ENCODE data around the gene MNS1.

MNS1 gene

GRCh38 chr15:56394909-56395308, 70.0 kb downstream of the MNS1 start:
- no peak overlapping the region for H2BK120ac ChIP-seq (ENCODE audit: low read depth, low read length)
- no peak overlapping the region for H3K23ac ChIP-seq (ENCODE audit: low read length)
- no peak overlapping the region for H2BK5ac ChIP-seq (ENCODE audit: low read length)
- no peak overlapping the region for H3K4me2 ChIP-seq (ENCODE audit: low read length)
- H3K4ac ChIP-seq (ENCODE audit: low read depth, low read length), result no peak overlapping the region
- H4K8ac ChIP-seq (ENCODE audit: low read depth, low read length), result no peak overlapping the region
- no peaks in the 10 kb centered on the region for H3K79me2 ChIP-seq (ENCODE audit: control insufficient read depth, insufficient read depth, low read length)
- no peak overlapping the region for H2AK5ac ChIP-seq (ENCODE audit: low read length)
- no peaks in the 10 kb centered on the region for H3K4me1 ChIP-seq (ENCODE audit: control insufficient read depth, low read depth, low read length)
- no peak overlapping the region for H3K56ac ChIP-seq (ENCODE audit: low read length)
- H3K9ac ChIP-seq (ENCODE audit: low read length), result no peak overlapping the region
- no CpG with 5 or more reads among the region's 1 CpG for WGBS (ENCODE audit: extremely low coverage, insufficient coverage, low lambda C conversion rate)
- no peak for DNase-seq
- H3K36me3 ChIP-seq (ENCODE audit: control insufficient read depth, insufficient read depth, low read length), result no peaks in the 10 kb centered on the region
- H3K79me1 ChIP-seq (ENCODE audit: low read length), result no peaks in the 10 kb centered on the region
- no peak overlapping the region for H3K4me3 ChIP-seq (ENCODE audit: low read length)
- no peak overlapping the region for H3K18ac ChIP-seq (ENCODE audit: low read length)
- no peak overlapping the region for H3K27ac ChIP-seq (ENCODE audit: low read depth, low read length)
- no peak overlapping the region for H2BK15ac ChIP-seq (replicated peaks; ENCODE audit: low read depth)
- H4K5ac ChIP-seq (ENCODE audit: low read length), result no peak overlapping the region
- H3K27me3 ChIP-seq (ENCODE audit: insufficient read depth, low read length, poor library complexity), result no peaks in the 10 kb centered on the region

- Histone ChIP-seq H3K27ac (ENCODE audit: low read depth, low read length) (no peak overlapping the region), H2BK120ac (ENCODE audit: low read depth, low read length) (no peak overlapping the region), H3K79me1 (ENCODE audit: low read length) (no peaks in the 10 kb centered on the region), H3K36me3 (ENCODE audit: control insufficient read depth, insufficient read depth, low read length) (no peaks in the 10 kb centered on the region), H3K56ac (ENCODE audit: low read length) (no peak overlapping the region), H4K5ac (ENCODE audit: low read length) (no peak overlapping the region), H3K18ac (ENCODE audit: low read length) (no peak overlapping the region), H3K9ac (ENCODE audit: low read length) (no peak overlapping the region), H3K27me3 (ENCODE audit: insufficient read depth, low read length, poor library complexity) (no peaks in the 10 kb centered on the region), H2BK5ac (ENCODE audit: low read length) (no peak overlapping the region), H2AK5ac (ENCODE audit: low read length) (no peak overlapping the region), H3K23ac (ENCODE audit: low read length) (no peak overlapping the region), H3K4ac (ENCODE audit: low read depth, low read length) (no peak overlapping the region), H2BK15ac (replicated peaks; ENCODE audit: low read depth) (no peak overlapping the region), H4K8ac (ENCODE audit: low read depth, low read length) (no peak overlapping the region), H3K79me2 (ENCODE audit: control insufficient read depth, insufficient read depth, low read length) (no peaks in the 10 kb centered on the region), H3K4me3 (ENCODE audit: low read length) (no peak overlapping the region), H3K4me2 (ENCODE audit: low read length) (no peak overlapping the region), H3K4me1 (ENCODE audit: control insufficient read depth, low read depth, low read length) (no peaks in the 10 kb centered on the region)
- no CpG with 5 or more reads among the region's 1 CpG for WGBS (ENCODE audit: extremely low coverage, insufficient coverage, low lambda C conversion rate)
- no peak for DNase-seq
These were observed 71.7 kb downstream of the MNS1 start for GRCh38 chr15:56393277-56393676.

- no peaks in the 10 kb centered on the region for H3K79me1 ChIP-seq (ENCODE audit: low read length)
- H3K27me3 ChIP-seq (ENCODE audit: insufficient read depth, low read length, poor library complexity), result no peaks in the 10 kb centered on the region
- H3K27ac ChIP-seq (ENCODE audit: low read depth, low read length), result no peak overlapping the region
- H4K5ac ChIP-seq (ENCODE audit: low read length), result no peak overlapping the region
- H3K36me3 ChIP-seq (ENCODE audit: control insufficient read depth, insufficient read depth, low read length), result no peaks in the 10 kb centered on the region
- H2BK120ac ChIP-seq (ENCODE audit: low read depth, low read length), result no peak overlapping the region
- WGBS (ENCODE audit: extremely low coverage, insufficient coverage, low lambda C conversion rate), result no CpG with 5 or more reads among the region's 2 CpGs
- no peak overlapping the region for H3K23ac ChIP-seq (ENCODE audit: low read length)
- H3K4me3 ChIP-seq (ENCODE audit: low read length), result no peak overlapping the region
- DNase-seq, result no peak
- no peak overlapping the region for H2BK5ac ChIP-seq (ENCODE audit: low read length)
- no peak overlapping the region for H4K8ac ChIP-seq (ENCODE audit: low read depth, low read length)
- H3K79me2 ChIP-seq (ENCODE audit: control insufficient read depth, insufficient read depth, low read length), result no peaks in the 10 kb centered on the region
- no peaks in the 10 kb centered on the region for H3K4me1 ChIP-seq (ENCODE audit: control insufficient read depth, low read depth, low read length)
- no peak overlapping the region for H2AK5ac ChIP-seq (ENCODE audit: low read length)
- no peak overlapping the region for H3K4ac ChIP-seq (ENCODE audit: low read depth, low read length)
- H3K56ac ChIP-seq (ENCODE audit: low read length), result no peak overlapping the region
- H3K18ac ChIP-seq (ENCODE audit: low read length), result no peak overlapping the region
- H3K9ac ChIP-seq (ENCODE audit: low read length), result no peak overlapping the region
- H2BK15ac ChIP-seq (replicated peaks; ENCODE audit: low read depth), result no peak overlapping the region
- no peak overlapping the region for H3K4me2 ChIP-seq (ENCODE audit: low read length)
These were observed 74.1 kb downstream of the MNS1 start for GRCh38 chr15:56390739-56391267.

- Histone ChIP-seq H2BK120ac (ENCODE audit: low read depth, low read length) (no peak overlapping the region), H3K4ac (ENCODE audit: low read depth, low read length) (no peak overlapping the region), H3K23ac (ENCODE audit: low read length) (no peak overlapping the region), H2AK5ac (ENCODE audit: low read length) (no peak overlapping the region), H3K79me2 (ENCODE audit: control insufficient read depth, insufficient read depth, low read length) (no peaks in the 10 kb centered on the region), H3K4me3 (ENCODE audit: low read length) (no peak overlapping the region), H2BK5ac (ENCODE audit: low read length) (no peak overlapping the region), H3K4me2 (ENCODE audit: low read length) (no peak overlapping the region), H3K9ac (ENCODE audit: low read length) (no peak overlapping the region), H3K36me3 (ENCODE audit: control insufficient read depth, insufficient read depth, low read length) (no peaks in the 10 kb centered on the region), H3K27ac (ENCODE audit: low read depth, low read length) (no peak overlapping the region), H3K18ac (ENCODE audit: low read length) (no peak overlapping the region), H3K56ac (ENCODE audit: low read length) (no peak overlapping the region), H3K4me1 (ENCODE audit: control insufficient read depth, low read depth, low read length) (no peaks in the 10 kb centered on the region), H4K8ac (ENCODE audit: low read depth, low read length) (no peak overlapping the region), H3K79me1 (ENCODE audit: low read length) (no peaks in the 10 kb centered on the region), H3K27me3 (ENCODE audit: insufficient read depth, low read length, poor library complexity) (no peaks in the 10 kb centered on the region), H4K5ac (ENCODE audit: low read length) (no peak overlapping the region), H2BK15ac (replicated peaks; ENCODE audit: low read depth) (no peak overlapping the region)
- WGBS (ENCODE audit: extremely low coverage, insufficient coverage, low lambda C conversion rate), result no CpG with 5 or more reads among the region's 3 CpGs
- no peak for DNase-seq
These were observed 79.0 kb downstream of the MNS1 start for GRCh38 chr15:56385908-56386307.

- Histone ChIP-seq H3K23ac (ENCODE audit: low read length) (no peak overlapping the region), H4K5ac (ENCODE audit: low read length) (no peak overlapping the region), H4K8ac (ENCODE audit: low read depth, low read length) (no peak overlapping the region), H3K4me1 (ENCODE audit: control insufficient read depth, low read depth, low read length) (no peaks in the 10 kb centered on the region), H3K18ac (ENCODE audit: low read length) (no peak overlapping the region), H2BK15ac (replicated peaks; ENCODE audit: low read depth) (no peak overlapping the region), H3K79me2 (ENCODE audit: control insufficient read depth, insufficient read depth, low read length) (no peaks in the 10 kb centered on the region), H2BK120ac (ENCODE audit: low read depth, low read length) (no peak overlapping the region), H3K4me2 (ENCODE audit: low read length) (no peak overlapping the region), H3K79me1 (ENCODE audit: low read length) (no peaks in the 10 kb centered on the region), H3K9ac (ENCODE audit: low read length) (no peak overlapping the region), H3K4me3 (ENCODE audit: low read length) (no peak overlapping the region), H3K56ac (ENCODE audit: low read length) (peak overlapping the region; percentile 6), H3K27ac (ENCODE audit: low read depth, low read length) (no peak overlapping the region), H2BK5ac (ENCODE audit: low read length) (no peak overlapping the region), H3K36me3 (ENCODE audit: control insufficient read depth, insufficient read depth, low read length) (no peaks in the 10 kb centered on the region), H2AK5ac (ENCODE audit: low read length) (no peak overlapping the region), H3K4ac (ENCODE audit: low read depth, low read length) (no peak overlapping the region), H3K27me3 (ENCODE audit: insufficient read depth, low read length, poor library complexity) (no peaks in the 10 kb centered on the region)
- no CpG with 5 or more reads among the region's 3 CpGs for WGBS (ENCODE audit: extremely low coverage, insufficient coverage, low lambda C conversion rate)
- DNase-seq, result no peak
These were observed 81.9 kb downstream of the MNS1 start for GRCh38 chr15:56383010-56383409.

Data from mesendoderm (in vitro differentiated cells).